NCI-H2196 treated with DMSO at 0.1 percent for 48 hours (cell line): ENCODE measurements around the gene KCNK3.
A peak's percentile ranks its signal among the peaks of the same experiment; 100 is the strongest.
"Not testable (repeated sequence)": the region's sequence is repeated elsewhere in the genome, so short reads cannot be mapped to it uniquely, and the experiment has no call there.

Source experiments
- DNase-seq: peaks from one replicate; lab custom pipeline; 2025; ENCODE audit not compliant: unreplicated experiment; lab: John Stamatoyannopoulos, UW

Gene KCNK3

GRCh38 chr2:26727641-26728561 is 35.4 kb downstream of the KCNK3 start:
- no peak for DNase-seq

DNA sequence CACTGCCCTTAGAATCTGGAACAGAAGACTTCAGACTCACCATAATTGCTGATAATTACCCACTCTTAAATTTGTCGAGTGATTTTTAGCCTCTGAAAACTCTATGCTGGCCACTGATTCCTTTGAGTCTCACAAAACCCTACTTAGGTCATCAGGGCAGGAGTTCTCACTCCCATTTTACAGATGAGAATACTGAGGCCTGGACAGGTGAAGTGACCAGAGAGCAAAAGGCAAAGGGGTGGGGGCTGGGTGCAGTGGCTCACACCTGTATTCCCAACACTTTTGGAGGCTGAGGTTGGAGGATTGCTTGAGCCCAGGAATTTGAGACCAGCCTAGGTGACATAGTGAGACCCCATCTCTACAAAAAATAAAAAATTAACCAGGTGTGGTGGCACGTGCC is 36.8 kb downstream of the KCNK3 start:
- DNase-seq: no peak

DNA sequence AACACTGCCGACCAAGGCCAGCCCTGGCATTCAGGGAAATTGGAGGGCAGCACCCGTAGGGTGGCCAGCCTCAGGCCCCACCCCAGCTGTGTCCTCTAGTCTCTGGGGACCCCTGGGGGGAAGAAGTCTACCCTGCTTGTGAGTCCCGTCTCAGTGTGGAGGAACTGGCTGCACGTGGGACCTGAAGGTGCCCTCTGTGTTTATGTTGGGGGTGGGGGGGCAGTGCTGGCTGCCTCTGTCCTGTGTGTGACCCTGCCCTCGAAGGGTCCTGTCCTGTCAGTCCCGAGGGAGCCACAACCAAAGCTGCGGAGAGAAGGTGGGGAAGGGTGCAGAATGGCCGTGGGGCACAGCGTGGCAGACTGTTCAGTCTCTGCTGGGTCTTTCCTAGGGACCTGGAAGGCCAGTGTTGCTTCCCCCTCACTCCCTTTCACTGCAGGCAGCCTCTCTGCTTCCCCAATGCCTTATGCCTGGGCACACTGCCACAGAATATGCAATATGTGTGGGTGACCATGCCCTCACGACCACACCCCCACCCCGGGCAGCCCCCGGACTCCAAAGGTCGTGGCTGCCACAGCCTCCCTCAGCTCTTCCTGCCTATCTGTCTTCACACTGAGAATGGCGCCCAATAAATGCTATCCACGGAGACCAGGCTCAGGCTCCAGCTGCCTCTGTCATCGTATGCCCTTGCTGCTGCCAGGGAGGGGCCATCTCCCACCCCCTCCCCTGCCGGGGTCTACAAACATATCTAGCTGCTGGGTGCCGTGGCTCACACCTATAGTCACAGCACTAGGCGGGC is 38.2 kb downstream of the KCNK3 start:
- DNase-seq: no peak

DNA sequence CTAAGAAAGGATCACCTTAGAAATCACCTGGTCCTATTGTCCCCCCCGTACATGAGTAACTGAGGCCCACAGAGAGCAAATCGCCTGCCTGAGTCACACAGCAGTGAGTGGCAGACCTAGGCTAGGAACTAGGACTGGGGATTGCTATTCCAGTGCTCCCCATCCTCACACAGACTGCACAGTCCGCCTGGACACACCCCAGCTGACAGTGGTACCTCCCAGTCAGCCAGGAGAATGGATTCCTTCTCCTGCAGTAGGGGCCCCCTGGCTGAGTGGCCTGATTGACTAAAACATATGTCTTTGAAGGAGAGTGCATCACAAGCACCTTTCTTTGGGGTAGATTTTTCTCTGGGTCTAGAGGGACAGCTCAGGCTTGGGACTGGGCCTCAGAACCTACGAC is 39.2 kb downstream of the KCNK3 start:
- DNase-seq: no peak

- DNase-seq: no peak
Measured at GRCh38 chr2:26732446-26732845, 39.9 kb downstream of the KCNK3 start.

GRCh38 chr2:26733413-26733812 is 40.9 kb downstream of the KCNK3 start:
- no peak for DNase-seq

DNA sequence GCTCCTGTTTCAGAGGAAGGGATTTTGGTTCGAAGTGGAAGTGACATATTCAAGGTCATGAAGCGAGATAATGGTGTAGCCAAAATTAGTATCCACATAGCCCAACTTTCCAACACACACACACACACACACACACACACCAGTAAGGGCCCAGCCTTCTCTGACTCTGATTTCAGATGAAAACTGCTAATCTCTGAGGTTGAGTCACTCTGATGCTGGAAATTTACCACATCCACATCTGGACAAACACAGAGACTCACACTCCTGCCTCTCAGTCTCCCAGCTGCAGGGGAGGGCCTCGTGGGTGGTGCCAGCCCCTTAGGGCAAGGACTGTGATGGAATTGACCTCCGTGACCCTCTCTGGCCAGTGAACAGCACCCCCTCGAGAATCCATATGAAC is 42.6 kb downstream of the KCNK3 start:
- DNase-seq: no peak

GRCh38 chr2:26735883-26736588 is 43.5 kb downstream of the KCNK3 start:
- DNase-seq: no peak

GRCh38 chr2:26737221-26737620 is 44.7 kb downstream of the KCNK3 start:
- no peak for DNase-seq

- no peak for DNase-seq
Measured at GRCh38 chr2:26738481-26738880, 46.0 kb downstream of the KCNK3 start.

DNA sequence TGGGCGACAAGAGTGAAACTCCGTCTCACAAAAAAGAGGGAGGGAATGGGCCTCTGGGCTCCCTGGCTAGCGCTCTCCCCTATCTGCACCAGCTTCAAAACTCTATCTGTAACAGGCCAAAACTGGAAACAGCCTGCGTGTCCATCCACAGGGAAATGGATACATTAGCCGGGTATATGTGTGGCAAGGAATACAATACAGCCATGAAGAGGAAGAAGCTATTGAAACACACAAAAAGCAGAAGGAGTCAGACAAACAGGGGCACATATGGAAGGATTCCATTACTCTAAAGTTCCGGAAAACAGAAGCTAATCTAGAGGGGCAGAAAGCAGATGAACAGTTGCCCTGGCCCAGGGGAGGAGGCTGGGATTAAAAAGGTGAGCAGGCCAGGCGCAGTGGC is 47.0 kb downstream of the KCNK3 start:
- no peak for DNase-seq

DNA sequence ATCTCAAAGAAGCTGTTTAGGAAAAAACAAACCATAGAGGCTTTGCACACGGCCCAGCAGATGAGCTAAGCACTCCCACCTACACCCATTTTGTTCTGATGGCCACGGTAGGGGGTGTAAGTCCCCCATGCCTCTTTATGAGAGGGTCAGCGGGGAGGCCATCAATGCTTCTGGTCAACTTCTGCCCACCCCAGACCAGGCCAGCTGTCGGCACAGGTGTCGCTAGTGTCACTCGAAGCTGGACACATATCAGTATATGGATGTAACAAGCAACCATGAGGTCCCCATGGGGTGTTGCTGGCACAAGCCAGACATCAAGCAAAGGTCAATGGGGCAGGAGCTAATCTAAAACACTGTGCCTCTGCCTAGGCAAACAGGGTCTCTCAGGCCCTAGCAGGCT is 47.8 kb downstream of the KCNK3 start:
- DNase-seq: no peak

- no peak for DNase-seq
Measured at GRCh38 chr2:26740890-26741302, 48.4 kb downstream of the KCNK3 start.

DNA sequence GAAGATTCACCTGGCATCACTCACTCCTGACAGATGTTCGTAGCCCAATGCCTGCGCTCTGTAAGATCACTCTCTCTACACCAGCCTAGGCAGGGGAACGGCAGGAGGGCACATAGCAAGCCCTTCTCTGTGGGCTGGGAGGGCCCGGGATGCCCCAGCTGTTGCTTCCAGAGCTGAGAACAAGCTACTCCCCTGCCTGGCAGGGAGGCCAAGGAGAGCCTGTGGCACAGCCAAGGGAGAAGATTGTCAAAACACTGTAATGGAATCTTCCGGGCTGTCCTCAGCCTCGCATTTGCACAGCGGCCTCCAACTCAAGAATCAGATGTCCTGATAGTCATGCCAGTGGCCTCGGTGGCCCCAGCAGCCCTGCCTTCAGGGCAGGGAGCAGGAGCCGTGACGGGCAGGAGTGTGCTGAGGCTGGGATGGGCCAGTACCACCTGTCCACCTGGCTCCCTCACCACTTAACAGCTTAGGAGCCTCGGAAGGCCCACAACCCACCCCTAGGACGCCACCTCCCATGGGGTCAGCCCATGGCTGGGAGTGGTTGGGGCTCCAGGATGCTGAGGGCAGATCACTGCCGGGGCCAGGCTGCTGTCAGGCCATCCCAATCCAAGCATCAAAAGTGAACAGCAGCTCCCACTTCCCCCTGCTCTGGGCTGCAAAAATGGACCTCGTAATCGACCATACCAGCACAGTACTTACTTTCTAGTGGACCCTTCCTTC is 49.7 kb downstream of the KCNK3 start:
- DNase-seq: no peak

DNA sequence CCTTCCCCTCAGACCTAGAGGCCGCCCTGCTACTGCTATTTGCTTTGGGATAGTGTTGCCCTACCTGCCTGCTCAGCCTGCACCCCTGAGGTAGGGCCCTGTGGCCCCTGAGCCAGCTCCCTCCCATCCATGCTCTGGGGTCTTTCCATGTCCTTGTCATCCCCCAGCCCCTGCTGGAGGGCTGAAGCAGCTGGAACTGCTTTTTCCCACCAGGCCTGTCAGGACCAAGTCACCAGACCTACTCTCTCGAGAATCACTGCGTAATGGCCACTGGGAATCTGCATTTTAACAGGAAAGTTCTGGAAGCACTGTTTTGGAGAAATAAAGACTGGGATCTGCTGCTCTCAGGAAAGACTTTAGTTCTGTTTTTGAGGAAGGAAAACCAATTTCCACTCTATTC is 51.3 kb downstream of the KCNK3 start:
- DNase-seq: no peak

GRCh38 chr2:26744953-26745352 is 52.4 kb downstream of the KCNK3 start:
- DNase-seq: no peak

DNA sequence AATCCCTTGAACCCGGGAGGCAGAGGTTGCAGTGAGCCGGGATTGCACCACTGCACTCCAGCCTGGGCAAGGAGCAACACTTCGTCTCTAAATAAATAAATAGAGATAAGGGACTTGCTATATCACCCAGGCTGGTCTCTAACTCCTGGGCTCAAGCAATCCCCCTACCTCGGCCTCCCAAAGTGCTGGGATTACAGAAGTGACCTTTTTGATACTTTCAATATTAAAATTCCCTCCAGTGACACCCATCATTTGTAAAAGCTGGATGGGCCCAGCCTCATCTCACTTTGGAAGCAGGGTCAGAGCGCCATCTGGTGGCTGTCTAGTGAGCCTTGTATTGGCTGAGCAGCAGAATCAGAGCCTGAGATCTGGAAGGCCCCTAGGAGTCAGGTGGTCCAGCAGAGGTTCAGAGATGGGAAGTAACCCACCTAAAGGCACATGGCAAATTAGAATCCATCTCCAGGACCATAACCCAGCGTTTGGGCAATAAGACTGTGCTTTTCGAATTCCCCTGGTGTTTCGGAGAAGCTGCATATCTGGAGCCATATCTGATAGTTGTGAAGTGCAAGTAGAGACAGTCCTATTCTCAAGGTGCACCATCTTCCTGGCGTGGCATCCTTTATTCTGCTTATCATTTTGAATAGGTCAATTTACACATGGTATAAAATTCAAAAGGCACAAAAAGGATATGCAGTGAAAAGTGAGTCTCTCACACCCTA is 53.2 kb downstream of the KCNK3 start:
- peak; percentile 43 for DNase-seq

DNA sequence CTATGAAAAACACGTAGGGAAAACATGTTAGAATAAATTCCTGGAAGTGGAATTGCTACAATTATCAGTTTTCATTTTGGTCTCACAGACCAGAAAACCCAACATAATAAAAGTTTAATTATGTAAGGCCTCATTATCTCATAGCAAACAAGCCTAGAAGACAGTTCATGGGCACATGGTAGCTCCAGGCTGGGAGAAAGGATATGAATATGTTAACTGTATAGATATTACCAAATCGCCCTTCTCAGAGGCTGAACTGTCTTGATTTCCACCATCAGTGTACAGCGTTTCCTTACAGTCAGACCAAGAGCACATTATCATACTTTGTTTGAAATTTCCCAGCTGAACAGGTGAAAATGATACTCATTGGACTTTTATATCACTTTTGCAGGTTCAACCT is 54.4 kb downstream of the KCNK3 start:
- DNase-seq: no peak

GRCh38 chr2:26749787-26750420 is 57.4 kb downstream of the KCNK3 start:
- DNase-seq: not testable (repeated sequence)

DNA sequence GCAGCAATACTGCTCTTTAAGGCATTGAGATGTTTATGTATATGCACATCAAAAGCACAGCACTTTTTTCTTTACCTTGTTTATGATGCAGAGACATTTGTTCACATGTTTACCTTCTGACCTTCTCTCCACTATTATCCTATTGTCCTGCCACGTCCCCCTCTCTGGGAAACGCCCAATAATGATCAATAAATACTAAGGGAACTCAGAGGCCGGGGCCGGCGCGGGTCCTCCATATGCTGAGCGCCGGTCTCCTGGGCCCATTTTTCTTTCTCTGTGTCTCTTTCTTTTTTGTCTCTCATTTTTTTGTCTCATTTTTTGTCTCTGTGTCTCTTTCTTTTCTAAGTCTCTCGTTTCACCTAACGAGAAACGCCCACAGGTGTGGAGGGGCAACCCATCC is 57.9 kb downstream of the KCNK3 start:
- not testable (repeated sequence) for DNase-seq
